ENCODE data around the gene CNNM4.

CNNM4 gene

GRCh38 chr2:96759548-96759947, 1.2 kb upstream of the CNNM4 start:
- no peak for DNase-seq

GRCh38 chr2:96760986-96761832, 507 bp downstream of the CNNM4 start:
- DNase-seq = no peak

- no peak for DNase-seq
Observed at GRCh38 chr2:96762529-96763311, 2.0 kb downstream of the CNNM4 start.

GRCh38 chr2:96763511-96764252, 3.0 kb downstream of the CNNM4 start:
- no peak for DNase-seq

- no peak for DNase-seq
Observed at GRCh38 chr2:96764253-96764637, 3.5 kb downstream of the CNNM4 start.

- DNase-seq = no peak
Observed at GRCh38 chr2:96767135-96767871, 6.6 kb downstream of the CNNM4 start.

GRCh38 chr2:96768083-96768561, 7.4 kb downstream of the CNNM4 start:
- no peak for DNase-seq

- DNase-seq = no peak
Observed at GRCh38 chr2:96769814-96770213, 9.1 kb downstream of the CNNM4 start.

GRCh38 chr2:96770442-96771202, 9.9 kb downstream of the CNNM4 start:
- no peak for DNase-seq

- no peak for DNase-seq
Observed at GRCh38 chr2:96771796-96772618, 11.3 kb downstream of the CNNM4 start.

- no peak for DNase-seq
Observed at GRCh38 chr2:96772903-96773671, 12.4 kb downstream of the CNNM4 start.

- peak in 1 of 2 donors; percentile 23 for DNase-seq
Observed at GRCh38 chr2:96773922-96774321, 13.2 kb downstream of the CNNM4 start.

GRCh38 chr2:96775160-96775559, 14.5 kb downstream of the CNNM4 start:
- DNase-seq = no peak

- DNase-seq = no peak
Observed at GRCh38 chr2:96783388-96783787, 22.7 kb downstream of the CNNM4 start.

- DNase-seq = no peak
Observed at GRCh38 chr2:96787411-96787810, 26.7 kb downstream of the CNNM4 start.

GRCh38 chr2:96788442-96789244, 27.9 kb downstream of the CNNM4 start:
- DNase-seq = no peak

- no peak for DNase-seq
Observed at GRCh38 chr2:96789245-96789617, 28.5 kb downstream of the CNNM4 start.

GRCh38 chr2:96792772-96793749, 32.4 kb downstream of the CNNM4 start:
- no peak for DNase-seq
